HG02588 (cell line): ENCODE data around the gene TMSB10.
"Not testable (repeated sequence)": the region's sequence is repeated elsewhere in the genome, so short reads cannot be mapped to it uniquely, and the experiment has no call there.

Experiments
- ATAC-seq: cut with Tn5 transposase; IDR thresholded peaks from one replicate; pipeline ENCODE4 v1.9.1; 2021; ENCODE audit warnings: mild to moderate bottlenecking, moderate library complexity; ENCODE audit not compliant: unreplicated experiment

Gene TMSB10

GRCh38 chr2:84900971-84901370 is 4.5 kb upstream of the TMSB10 start:
- no peak for ATAC-seq

- no peak for ATAC-seq
Measured at GRCh38 chr2:84901593-84902120, 3.8 kb upstream of the TMSB10 start.

GRCh38 chr2:84902526-84902925 is 2.9 kb upstream of the TMSB10 start:
- ATAC-seq, result no peak

- ATAC-seq, result no peak
Measured at GRCh38 chr2:84904151-84904550, 1.3 kb upstream of the TMSB10 start.

- no peak for ATAC-seq
Measured at GRCh38 chr2:84904717-84905174, 710 bp upstream of the TMSB10 start.

GRCh38 chr2:84906108-84906899 is 848 bp downstream of the TMSB10 start:
- ATAC-seq, result peak; percentile 27

GRCh38 chr2:84906900-84907714 is 1.7 kb downstream of the TMSB10 start:
- peak; percentile 31 for ATAC-seq

GRCh38 chr2:84908948-84909713 is 3.7 kb downstream of the TMSB10 start:
- no peak for ATAC-seq

GRCh38 chr2:84911135-84911678 is 5.8 kb downstream of the TMSB10 start:
- no peak for ATAC-seq

- ATAC-seq, result no peak
Measured at GRCh38 chr2:84912984-84913383, 7.5 kb downstream of the TMSB10 start.

GRCh38 chr2:84914334-84914733 is 8.9 kb downstream of the TMSB10 start:
- no peak for ATAC-seq

- not testable (repeated sequence) for ATAC-seq
Measured at GRCh38 chr2:84915675-84916074, 10.2 kb downstream of the TMSB10 start.

- ATAC-seq, result not testable (repeated sequence)
Measured at GRCh38 chr2:84917821-84918220, 12.4 kb downstream of the TMSB10 start.

- ATAC-seq, result no peak
Measured at GRCh38 chr2:84918430-84918829, 13.0 kb downstream of the TMSB10 start.

- peak; percentile 45 for ATAC-seq
Measured at GRCh38 chr2:84919885-84920580, 14.6 kb downstream of the TMSB10 start.

GRCh38 chr2:84923009-84923408 is 17.6 kb downstream of the TMSB10 start:
- ATAC-seq, result no peak

GRCh38 chr2:84924173-84925106 is 19.0 kb downstream of the TMSB10 start:
- ATAC-seq, result no peak

GRCh38 chr2:84925336-84925723 is 19.9 kb downstream of the TMSB10 start:
- no peak for ATAC-seq
